Measurements from ENCODE around the gene CPNE7. TPM values are rescaled to one million over a fixed set of nuclear protein-coding genes. Genes with fewer than 3 reads are reported as not detected.

The CPNE7 gene
- total RNA-seq, 2 donors from 2014 or later = 1.5 to 2.1 TPM

DNA sequence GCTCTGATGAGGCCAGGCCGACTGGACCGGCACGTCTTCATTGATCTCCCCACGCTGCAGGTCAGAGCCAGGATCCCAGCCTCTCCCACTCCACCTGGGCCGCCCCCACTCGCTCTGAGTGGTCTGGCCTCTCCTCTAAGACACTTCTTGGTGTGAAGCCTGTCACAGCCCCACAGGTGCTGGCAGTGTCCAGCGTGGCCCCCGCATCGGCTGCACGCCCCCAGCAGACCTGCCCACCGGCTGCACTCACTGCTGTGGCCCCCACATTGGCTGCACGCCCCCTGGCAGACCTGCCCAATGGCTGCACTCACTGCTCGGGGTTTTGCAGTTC is 30.9 kb upstream of the CPNE7 start:
- Mint-ChIP-seq H3K27me3 (ENCODE audit: insufficient read depth) (no peaks in the 10 kb centered on the region), H3K9me3 (no peaks in the 10 kb centered on the region), H3K36me3 (ENCODE audit: low read depth) (peaks cover 60% of the 10 kb centered on the region), H3K27ac (no peak overlapping the region), H3K4me3 (no peak overlapping the region), H3K4me1 (peaks cover 2% of the 10 kb centered on the region)
- DNase-seq = no peak
- 93 to 96% methylated on average over 5 to 13 of the region's 13 CpGs for WGBS, 2 experiments (ENCODE audit: insufficient coverage in 1 of 2, insufficient read length in 1 of 2)
- H3K9ac ChIP-seq (ENCODE audit: extremely low read depth, low read length, poor library complexity, severe bottlenecking) = no peak overlapping the region
- TF ChIP-seq, protein P1, sequence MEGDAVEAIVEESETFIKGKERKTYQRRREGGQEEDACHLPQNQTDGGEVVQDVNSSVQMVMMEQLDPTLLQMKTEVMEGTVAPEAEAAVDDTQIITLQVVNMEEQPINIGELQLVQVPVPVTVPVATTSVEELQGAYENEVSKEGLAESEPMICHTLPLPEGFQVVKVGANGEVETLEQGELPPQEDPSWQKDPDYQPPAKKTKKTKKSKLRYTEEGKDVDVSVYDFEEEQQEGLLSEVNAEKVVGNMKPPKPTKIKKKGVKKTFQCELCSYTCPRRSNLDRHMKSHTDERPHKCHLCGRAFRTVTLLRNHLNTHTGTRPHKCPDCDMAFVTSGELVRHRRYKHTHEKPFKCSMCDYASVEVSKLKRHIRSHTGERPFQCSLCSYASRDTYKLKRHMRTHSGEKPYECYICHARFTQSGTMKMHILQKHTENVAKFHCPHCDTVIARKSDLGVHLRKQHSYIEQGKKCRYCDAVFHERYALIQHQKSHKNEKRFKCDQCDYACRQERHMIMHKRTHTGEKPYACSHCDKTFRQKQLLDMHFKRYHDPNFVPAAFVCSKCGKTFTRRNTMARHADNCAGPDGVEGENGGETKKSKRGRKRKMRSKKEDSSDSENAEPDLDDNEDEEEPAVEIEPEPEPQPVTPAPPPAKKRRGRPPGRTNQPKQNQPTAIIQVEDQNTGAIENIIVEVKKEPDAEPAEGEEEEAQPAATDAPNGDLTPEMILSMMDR (conservative IDR thresholded peaks at IDR 0.05) = no peak
- no peaks in the 10 kb centered on the region for H3K27me3 ChIP-seq (ENCODE audit: control insufficient read depth, insufficient read depth, low read length, poor library complexity, severe bottlenecking)
- H3K9me3 ChIP-seq (ENCODE audit: control insufficient read depth, low read length) = no peaks in the 10 kb centered on the region
- H3K27ac ChIP-seq (ENCODE audit: low read depth, low read length) = no peak overlapping the region
- H3K4me3 ChIP-seq (ENCODE audit: low read length) = no peak overlapping the region
- H3K4me1 ChIP-seq (ENCODE audit: control insufficient read depth, insufficient read depth, low read length) = no peaks in the 10 kb centered on the region
- peaks cover 64% of the 10 kb centered on the region for H3K36me3 ChIP-seq (ENCODE audit: control insufficient read depth, insufficient read depth, low read length)

DNA sequence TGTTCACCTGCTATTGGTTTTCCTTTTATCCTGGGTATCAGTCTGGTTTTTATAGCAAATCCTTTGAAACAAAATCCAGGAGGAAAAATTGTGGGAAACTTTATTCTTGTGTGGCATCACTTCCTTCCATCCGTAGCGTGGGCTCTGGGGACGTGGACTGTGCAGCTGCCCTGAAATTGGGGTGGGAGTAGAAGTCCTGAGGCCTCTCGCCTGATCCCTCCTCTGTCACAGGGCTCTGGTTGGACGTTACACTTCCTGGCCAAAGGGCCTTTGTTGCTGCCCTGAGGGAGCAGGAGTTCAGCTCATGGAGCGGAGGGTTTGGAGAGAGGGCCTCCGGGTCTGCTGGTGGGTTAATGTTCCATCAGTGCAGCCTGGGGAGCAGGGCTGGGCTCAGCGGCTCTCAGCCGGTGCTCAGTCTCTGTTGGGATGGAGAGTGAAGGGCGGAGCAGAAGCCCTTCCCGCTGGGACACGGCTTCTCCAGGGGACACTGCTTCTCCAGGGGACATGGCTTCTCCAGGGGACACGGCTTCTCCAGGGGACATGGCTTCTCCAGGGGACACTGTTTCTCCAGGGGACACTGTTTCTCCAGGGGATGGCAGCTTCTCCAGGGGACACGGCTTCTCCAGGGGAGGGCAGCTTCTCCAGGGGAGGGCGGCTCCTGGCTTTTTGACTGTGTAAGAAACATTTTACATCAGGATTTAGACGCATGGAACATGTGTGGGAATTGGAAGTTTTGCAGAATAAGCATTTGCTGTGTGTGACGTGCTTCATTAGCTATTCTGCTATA is 30.3 kb upstream of the CPNE7 start:
- DNase-seq = no peak
- Histone ChIP-seq H3K4me3 (ENCODE audit: low read length) (no peak overlapping the region), H3K4me1 (ENCODE audit: control insufficient read depth, insufficient read depth, low read length) (no peaks in the 10 kb centered on the region), H3K27ac (ENCODE audit: low read depth, low read length) (no peak overlapping the region), H3K9ac (ENCODE audit: extremely low read depth, low read length, poor library complexity, severe bottlenecking) (no peak overlapping the region), H3K36me3 (ENCODE audit: control insufficient read depth, insufficient read depth, low read length) (peaks cover 58% of the 10 kb centered on the region), H3K27me3 (ENCODE audit: control insufficient read depth, insufficient read depth, low read length, poor library complexity, severe bottlenecking) (no peaks in the 10 kb centered on the region), H3K9me3 (ENCODE audit: control insufficient read depth, low read length) (no peaks in the 10 kb centered on the region)
- 93 to 95% methylated on average over 11 to 16 of the region's 17 CpGs for WGBS, 2 experiments (ENCODE audit: insufficient coverage in 1 of 2, insufficient read length in 1 of 2)
- Mint-ChIP-seq H3K9me3 (no peaks in the 10 kb centered on the region), H3K4me1 (peaks cover 2% of the 10 kb centered on the region), H3K27ac (no peak overlapping the region), H3K4me3 (no peak overlapping the region), H3K27me3 (ENCODE audit: insufficient read depth) (no peaks in the 10 kb centered on the region), H3K36me3 (ENCODE audit: low read depth) (peaks cover 61% of the 10 kb centered on the region)
- TF ChIP-seq, protein P1 (conservative IDR thresholded peaks at IDR 0.05) = no peak

DNA sequence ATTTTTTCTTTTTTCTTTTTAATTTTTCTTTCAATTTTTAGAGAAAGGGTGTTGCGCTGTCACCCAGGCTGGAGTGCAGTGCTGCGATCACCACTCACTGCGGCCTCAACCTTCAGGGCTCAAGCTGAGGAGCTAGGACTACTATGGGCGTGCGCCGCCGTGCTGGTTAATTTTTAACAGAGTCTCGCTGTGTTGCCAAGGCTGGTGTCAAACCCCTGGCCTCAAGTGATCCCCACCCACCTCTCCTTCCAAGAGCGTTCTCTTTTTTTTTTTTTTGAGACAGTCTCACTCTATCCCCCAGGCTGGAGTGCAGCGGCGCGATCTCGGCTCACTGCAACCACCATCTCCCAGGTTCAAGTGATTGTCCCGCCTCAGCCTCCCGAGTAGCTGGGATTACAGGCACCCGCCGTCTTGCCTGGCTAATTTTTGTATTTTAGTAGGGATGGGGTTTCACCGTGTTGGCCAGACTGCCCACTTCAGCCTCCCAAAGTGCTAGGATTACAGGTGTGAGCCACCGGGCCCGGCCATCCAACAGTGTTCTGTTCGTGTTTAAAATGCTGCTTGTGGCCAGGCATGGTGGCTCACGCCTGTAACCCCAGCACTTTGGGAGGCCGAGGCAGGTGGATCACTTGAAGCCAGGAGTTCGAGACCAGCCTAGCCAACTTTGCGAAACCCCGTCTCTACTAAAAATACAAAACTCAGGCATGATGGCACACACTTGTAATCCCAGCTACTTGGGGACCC is 29.6 kb upstream of the CPNE7 start:
- TF ChIP-seq, protein P1 (conservative IDR thresholded peaks at IDR 0.05) = no peak
- Histone ChIP-seq H3K4me1 (ENCODE audit: control insufficient read depth, insufficient read depth, low read length) (no peaks in the 10 kb centered on the region), H3K9me3 (ENCODE audit: control insufficient read depth, low read length) (no peaks in the 10 kb centered on the region), H3K4me3 (ENCODE audit: low read length) (no peak overlapping the region), H3K36me3 (ENCODE audit: control insufficient read depth, insufficient read depth, low read length) (peaks cover 61% of the 10 kb centered on the region), H3K9ac (ENCODE audit: extremely low read depth, low read length, poor library complexity, severe bottlenecking) (no peak overlapping the region), H3K27ac (ENCODE audit: low read depth, low read length) (no peak overlapping the region), H3K27me3 (ENCODE audit: control insufficient read depth, insufficient read depth, low read length, poor library complexity, severe bottlenecking) (no peaks in the 10 kb centered on the region)
- 88 to 95% methylated on average over 14 to 26 of the region's 26 CpGs for WGBS, 2 experiments (ENCODE audit: insufficient coverage in 1 of 2, insufficient read length in 1 of 2)
- Mint-ChIP-seq H3K27ac (no peak overlapping the region), H3K4me3 (no peak overlapping the region), H3K36me3 (ENCODE audit: low read depth) (peaks cover 69% of the 10 kb centered on the region), H3K4me1 (peaks cover 2% of the 10 kb centered on the region), H3K27me3 (ENCODE audit: insufficient read depth) (no peaks in the 10 kb centered on the region), H3K9me3 (no peaks in the 10 kb centered on the region)
- no peak for DNase-seq
